Mucosa of descending colon (tissue), 3 donors: ENCODE data around the gene FRMD4A. TPM values are rescaled to one million over a fixed set of nuclear protein-coding genes. Genes with fewer than 3 reads are reported as not detected.

ENCODE experiments used
- ATAC-seq: fragments of 200-7000 bp; cut with Tn5 transposase; one replicate; pipeline ENCODE4 v1.9.1; 2020; ENCODE audit warnings: mild to moderate bottlenecking, moderate library complexity
- DNase-seq, 3 donors: peaks; one replicate each; pipeline ENCODE4 v3.0.0-alpha.2; 2020
- H3K36me3 ChIP-seq: fragments of 200-600 bp; one replicate; pipeline ENCODE4 v1.8.0; 2021; ENCODE audit warnings: low read depth, mild to moderate bottlenecking
- H3K4me1 ChIP-seq: fragments of 200-600 bp; one replicate; pipeline ENCODE4 v1.8.0; 2021; ENCODE audit warnings: low read depth, mild to moderate bottlenecking
- H3K4me3 ChIP-seq: fragments of 200-600 bp; one replicate; pipeline ENCODE4 v1.8.0; 2021; ENCODE audit warnings: mild to moderate bottlenecking
- H3K9me3 ChIP-seq: fragments of 200-600 bp; one replicate; pipeline ENCODE4 v1.8.0; 2021; ENCODE audit warnings: mild to moderate bottlenecking
- CTCF ChIP-seq: fragments of 200-600 bp; IDR thresholded peaks from one replicate; pipeline ENCODE4 v1.8.0; 2022; ENCODE audit warnings: antibody characterized with exemption, mild to moderate bottlenecking
- intact Hi-C, 2 donors: fragments of 100-400 bp; cut with DNase I in 1 of 2; cut with micrococcal nuclease in 1 of 2; formaldehyde crosslinking; loops; one replicate each; pipeline versions ENCODE4 v1.11.0 to v1.11.1; 2022; cut with DNase I, micrococcal nuclease
- total RNA-seq, 3 donors: library from RNA; stranded (reverse); fragmentation: NEBNext Ultra II Directional in 2 of 3; extraction: Animal tissue kit (Norgen Biotek cat#: 25700) in 2 of 3; gene quantifications; one replicate each; pipeline versions ENCODE4 v1.2.1 to v1.2.4, GENCODE V29; 2021 to 2023
- donor health status: DM: no; HTN: no; CAD: no; lungs with moderate emphysema.
- donor health status: DM: no; HTN: no; CAD: no.
- donor health status: DM: no; HTN: yes; CAD: no.

FRMD4A gene
- total RNA-seq, 3 donors from 2014 or later: 9.8 to 40.6 (median 17.2) TPM

GRCh38 chr10:14195433-14195832 is 135.3 kb downstream of the FRMD4A start:
- Histone ChIP-seq H3K36me3 (no peaks in the 10 kb centered on the region), H3K4me3 (no peak overlapping the region), H3K4me1 (no peaks in the 10 kb centered on the region), H3K9me3 (no peaks in the 10 kb centered on the region)
- intact Hi-C loops: no loop called here
- TF ChIP-seq CTCF: no peak
- no peak for DNase-seq
- ATAC-seq: no peak

- DNase-seq (no peak), ATAC-seq (no peak)
- no peaks in the 10 kb centered on the region for H3K4me1 ChIP-seq
- no peak overlapping the region for H3K4me3 ChIP-seq
- TF ChIP-seq CTCF: no peak
- no peaks in the 10 kb centered on the region for H3K36me3 ChIP-seq
- no peaks in the 10 kb centered on the region for H3K9me3 ChIP-seq
- intact Hi-C loops: no loop called here
These were observed 138.0 kb downstream of the FRMD4A start for GRCh38 chr10:14192746-14193145.

GRCh38 chr10:14191871-14192270 is 138.9 kb downstream of the FRMD4A start:
- H3K36me3 ChIP-seq: no peaks in the 10 kb centered on the region
- no peaks in the 10 kb centered on the region for H3K9me3 ChIP-seq
- no peaks in the 10 kb centered on the region for H3K4me1 ChIP-seq
- no peak for DNase-seq
- no peak for ATAC-seq
- no peak overlapping the region for H3K4me3 ChIP-seq
- intact Hi-C loops: no loop called here
- TF ChIP-seq CTCF: no peak

- intact Hi-C loops: no loop called here
- TF ChIP-seq CTCF: no peak
- H3K9me3 ChIP-seq: no peaks in the 10 kb centered on the region
- no peaks in the 10 kb centered on the region for H3K36me3 ChIP-seq
- no peak overlapping the region for H3K4me3 ChIP-seq
- no peaks in the 10 kb centered on the region for H3K4me1 ChIP-seq
- ATAC-seq: no peak
- DNase-seq: no peak
These were observed 139.3 kb downstream of the FRMD4A start for GRCh38 chr10:14191407-14191806.

GRCh38 chr10:14190702-14191101 is 140.0 kb downstream of the FRMD4A start:
- H3K4me3 ChIP-seq: no peak overlapping the region
- TF ChIP-seq CTCF: no peak
- no peaks in the 10 kb centered on the region for H3K36me3 ChIP-seq
- intact Hi-C loops: no loop called here
- DNase-seq (no peak), ATAC-seq (no peak)
- no peaks in the 10 kb centered on the region for H3K9me3 ChIP-seq
- H3K4me1 ChIP-seq: no peaks in the 10 kb centered on the region

GRCh38 chr10:14186245-14186644 is 144.5 kb downstream of the FRMD4A start:
- no peaks in the 10 kb centered on the region for H3K4me1 ChIP-seq
- H3K4me3 ChIP-seq: no peak overlapping the region
- no peak for DNase-seq
- no peak for ATAC-seq
- TF ChIP-seq CTCF: no peak
- intact Hi-C loops: no loop called here
- H3K36me3 ChIP-seq: no peaks in the 10 kb centered on the region
- H3K9me3 ChIP-seq: no peaks in the 10 kb centered on the region
